Transverse colon (tissue), 4 donors: ENCODE measurements around the gene RSU1. TPM values are rescaled to one million over a fixed set of nuclear protein-coding genes. Genes with fewer than 3 reads are reported as not detected.

ENCODE experiments used
- DNase-seq: peaks from one replicate; pipeline ENCODE4 v3.0.0-alpha.2; 2019
- H3K27ac ChIP-seq, 4 donors: fragments of 200-600 bp; sonication (generic); 2 replicates each; pipeline ENCODE4 v1.5.1; 2016 to 2018; ENCODE audit warnings: inconsistent platforms in 4 of 4
- H3K27me3 ChIP-seq: fragments of 200-600 bp; sonication (generic); 2 replicates; pipeline ENCODE4 v1.5.1; 2017; ENCODE audit warnings: inconsistent platforms
- H3K36me3 ChIP-seq, 4 donors: fragments of 200-600 bp; sonication (generic); 2 replicates each; pipeline ENCODE4 v1.5.1; 2017 to 2019; ENCODE audit warnings: inconsistent platforms in 4 of 4
- H3K4me1 ChIP-seq, 4 donors: fragments of 200-600 bp; sonication (generic); 2 replicates each; pipeline ENCODE4 v1.5.1; 2017 to 2020; ENCODE audit warnings: inconsistent platforms in 4 of 4
- H3K4me3 ChIP-seq, 4 donors: fragments of 200-600 bp; sonication (generic); 1 replicate in 1 of 4; 2 replicates in 3 of 4; pipeline versions ENCODE4 v1.5.1 to v1.6.1; 2017 to 2019; ENCODE audit warnings: inconsistent platforms in 4 of 4
- H3K9me3 ChIP-seq, 2 donors: fragments of 200-600 bp; sonication (generic); 2 replicates each; pipeline ENCODE4 v1.5.1; 2017 to 2019; ENCODE audit warnings: inconsistent platforms in 2 of 2
- CTCF ChIP-seq, 5 experiments: fragments of 200-600 bp in 3 of 5; fragments of 450-650 bp in 2 of 5; sonication (generic) in 3 of 5; IDR thresholded peaks; 1 replicate in 2 of 5; 2 replicates in 3 of 5; pipeline ENCODE4 v1.5.1; 2016 to 2017; ENCODE audit warnings: antibody characterized with exemption in 5 of 5, inconsistent platforms in 3 of 5, mild to moderate bottlenecking in 2 of 5, moderate library complexity in 1 of 5
- EP300 ChIP-seq: sonication (generic); formaldehyde crosslinking; IDR thresholded peaks from one replicate; pipeline ENCODE4 v1.6.1; 2017; ENCODE audit warnings: antibody characterized with exemption, low read depth
- POLR2A ChIP-seq: fragments of 450-650 bp; IDR thresholded peaks from one replicate; pipeline ENCODE4 v1.6.1; 2016; ENCODE audit warnings: antibody characterized with exemption, mild to moderate bottlenecking, moderate library complexity
- POLR2AphosphoS5 ChIP-seq, 3 donors: sonication (generic); formaldehyde crosslinking; IDR thresholded peaks; one replicate each; pipeline ENCODE4 v1.6.1; 2016; ENCODE audit warnings: antibody characterized with exemption in 3 of 3
- WGBS, 2 donors: methylation state at CpG; one replicate each; pipeline ENCODE4 v1.1.5; 2018; ENCODE audit warnings: low coverage in 1 of 2; 5-methylcytosine and 5-hydroxymethylcytosine counted together
- in situ Hi-C, 4 donors: fragments of 200-750 bp; cut with MboI; loops; one replicate each; pipeline versions ENCODE4 v1.15.0 to v1.15.1; 2017; ENCODE audit warnings: low sequenced_read_pairs in 3 of 4, low pct_ligation_motif_present in 1 of 4, low pct_unique_long_range_greater_than_20kb in 1 of 4
- intact Hi-C: fragments of 100-400 bp; cut with DNase I; formaldehyde crosslinking; loops from one replicate; pipeline ENCODE4 v1.15.1; 2023; ENCODE audit warnings: low total_unique reads
- total RNA-seq, 4 donors: library from RNA; depleted of rRNA; stranded (reverse); fragments of >200 nt; gene quantifications; one replicate each; pipeline ENCODE4 v1.1.0, GENCODE V29; 2016

Gene RSU1
- total RNA-seq, 4 donors from 2014 or later, result 25.9 to 132 (median 67.0) TPM

DNA sequence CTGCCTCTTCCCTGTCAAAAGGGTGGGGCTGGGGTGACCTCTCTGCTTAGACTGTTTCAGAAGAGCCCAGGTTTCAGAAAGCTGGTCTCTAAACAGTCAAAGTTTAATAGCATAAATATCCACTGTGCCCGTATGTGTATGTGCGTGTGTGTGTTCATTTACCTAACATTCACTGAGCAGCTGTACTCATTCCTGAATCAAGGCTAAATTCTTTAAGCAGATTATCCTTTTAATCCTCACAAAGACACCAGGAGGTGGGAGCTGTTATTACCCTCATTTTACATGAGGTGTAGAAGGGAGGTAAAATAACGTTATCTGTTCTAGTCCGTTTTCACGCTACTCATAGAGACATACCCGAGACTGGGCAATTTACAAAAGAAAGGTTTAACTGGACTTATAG lies 72.2 kb downstream of the RSU1 start:
- Histone ChIP-seq H3K4me1 (no peaks in the 10 kb centered on the region), H3K9me3 (no peaks in the 10 kb centered on the region), H3K36me3 (peaks cover 0 to 4% (median 0%) of the 10 kb centered on the region in 4 donors), H3K27ac (no peak overlapping the region), H3K4me3 (no peak overlapping the region), H3K27me3 (no peaks in the 10 kb centered on the region)
- no peak for TF ChIP-seq EP300
- no peak for TF ChIP-seq POLR2A
- no peak for TF ChIP-seq CTCF (IDR thresholded peaks at IDR 0.05)
- TF ChIP-seq POLR2AphosphoS5 (IDR thresholded peaks at IDR 0.05), result no peak
- in situ Hi-C loops, result no loop called here
- 97% methylated on average over 5 to 6 of the region's 6 CpGs for WGBS, 2 donors
- intact Hi-C loops, result no loop called here
- no peak for DNase-seq

- in situ Hi-C loops, result no loop called here
- no peak for TF ChIP-seq EP300
- no peak for TF ChIP-seq CTCF (IDR thresholded peaks at IDR 0.05)
- no peak for TF ChIP-seq POLR2AphosphoS5 (IDR thresholded peaks at IDR 0.05)
- TF ChIP-seq POLR2A, result no peak
- 90 to 93% methylated on average over 5 to 8 of the region's 8 CpGs for WGBS, 2 donors
- intact Hi-C loops, result no loop called here
- H3K9me3 ChIP-seq, result peaks cover 0 to 1% of the 10 kb centered on the region in 2 donors
- H3K27ac ChIP-seq, result no peak overlapping the region
- H3K4me1 ChIP-seq, result no peaks in the 10 kb centered on the region
- H3K27me3 ChIP-seq, result no peaks in the 10 kb centered on the region
- H3K36me3 ChIP-seq, result peaks cover 0 to 7% (median 2%) of the 10 kb centered on the region in 4 donors
- DNase-seq, result no peak
- H3K4me3 ChIP-seq, result no peak overlapping the region
Observed at GRCh38 chr10:16742165-16742960, 74.9 kb downstream of the RSU1 start.

DNA sequence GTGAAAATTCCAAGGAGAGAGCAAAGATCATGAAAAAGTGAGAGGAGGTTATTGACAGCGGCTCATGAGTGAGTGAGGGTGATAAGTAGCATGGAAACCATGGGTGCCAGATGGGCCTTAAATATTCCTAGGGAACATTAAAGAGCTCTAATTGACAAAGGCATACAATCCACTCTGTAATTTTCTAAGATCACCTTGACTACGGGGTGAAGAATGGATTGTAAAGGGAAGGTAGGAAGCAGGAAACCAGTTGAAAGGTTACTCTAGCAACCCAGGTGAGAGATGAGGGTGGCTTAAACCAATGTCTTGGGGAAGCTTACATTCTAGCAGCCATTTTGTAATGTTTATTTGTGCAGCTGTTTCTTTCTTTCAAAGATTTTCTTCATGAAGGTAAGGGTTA lies 75.7 kb downstream of the RSU1 start:
- no peak for DNase-seq

GRCh38 chr10:16737420-16737819 lies 79.8 kb downstream of the RSU1 start:
- H3K9me3 ChIP-seq, result peaks cover 6 to 8% of the 10 kb centered on the region in 2 donors
- in situ Hi-C loops, result no loop called here
- no peak for TF ChIP-seq EP300
- no peak for TF ChIP-seq POLR2A
- no peak for TF ChIP-seq POLR2AphosphoS5 (IDR thresholded peaks at IDR 0.05)
- TF ChIP-seq CTCF (IDR thresholded peaks at IDR 0.05), result no peak
- H3K27ac ChIP-seq, result no peak overlapping the region
- peaks cover 0 to 24% (median 0%) of the 10 kb centered on the region in 4 donors for H3K36me3 ChIP-seq
- intact Hi-C loops, result no loop called here
- no peak for DNase-seq
- 95% methylated on average over 2 of the region's 2 CpGs; no CpG with 5 or more reads in 1 of the 2 donors for whole genome bisulfite sequencing, 2 donors
- no peak overlapping the region for H3K4me3 ChIP-seq
- no peaks in the 10 kb centered on the region for H3K27me3 ChIP-seq
- H3K4me1 ChIP-seq, result no peaks in the 10 kb centered on the region

More for the DNA sequence above, 75.7 kb downstream of the RSU1 start:
- H3K4me3 ChIP-seq, result no peak overlapping the region
- H3K4me1 ChIP-seq, result no peaks in the 10 kb centered on the region
- 82 to 87% methylated on average over 2 of the region's 2 CpGs for WGBS, 2 donors
- in situ Hi-C loops, result no loop called here
- no peak overlapping the region for H3K27ac ChIP-seq
- no peaks in the 10 kb centered on the region for H3K27me3 ChIP-seq
- peaks cover 6 to 7% of the 10 kb centered on the region in 2 donors for H3K9me3 ChIP-seq
- intact Hi-C loops, result no loop called here
- TF ChIP-seq POLR2AphosphoS5 (IDR thresholded peaks at IDR 0.05), result no peak
- TF ChIP-seq CTCF (IDR thresholded peaks at IDR 0.05), result no peak
- TF ChIP-seq EP300, result no peak
- no peak for TF ChIP-seq POLR2A
- H3K36me3 ChIP-seq, result peaks cover 0 to 8% (median 2%) of the 10 kb centered on the region in 4 donors
